Dedifferentiated amniotic fluid mesenchymal stem cell (primary cell): ENCODE measurements around the gene USP12.
A peak's percentile ranks its signal among the peaks of the same experiment; 100 is the strongest.
"Not testable (repeated sequence)": the region's sequence is repeated elsewhere in the genome, so short reads cannot be mapped to it uniquely, and the experiment has no call there.

ENCODE experiments used
- DNase-seq: peaks from one replicate; pipeline ENCODE4 v3.0.0-alpha.2; 2016; ENCODE audit errors: extremely low spot score

Gene USP12

DNA sequence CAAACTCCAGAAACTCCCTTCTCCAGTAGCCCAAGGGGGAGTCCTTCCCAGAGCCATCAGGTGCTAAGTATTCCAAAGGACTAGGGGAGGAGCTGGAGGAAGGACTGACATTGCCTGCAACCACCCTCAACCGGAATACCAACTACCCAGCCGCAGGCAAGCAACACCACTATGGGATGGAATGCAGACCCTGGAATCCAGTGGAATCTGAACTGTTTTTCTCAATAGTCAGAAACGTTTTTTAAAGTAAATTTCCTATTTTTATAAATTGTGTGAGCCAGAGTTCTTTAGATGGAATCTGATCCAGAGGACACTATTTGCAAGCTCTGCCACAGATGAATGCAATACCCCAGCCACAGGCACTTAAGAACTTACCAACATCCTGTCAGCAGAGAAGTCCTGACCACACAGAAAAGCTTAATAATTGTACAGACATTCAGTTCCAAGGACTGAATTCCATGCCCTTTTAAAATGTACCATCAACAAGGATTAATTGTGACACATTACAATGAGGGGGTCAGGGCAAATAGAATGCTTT, 92.1 kb downstream of the USP12 start:
- DNase-seq, result peak; percentile 86

DNA sequence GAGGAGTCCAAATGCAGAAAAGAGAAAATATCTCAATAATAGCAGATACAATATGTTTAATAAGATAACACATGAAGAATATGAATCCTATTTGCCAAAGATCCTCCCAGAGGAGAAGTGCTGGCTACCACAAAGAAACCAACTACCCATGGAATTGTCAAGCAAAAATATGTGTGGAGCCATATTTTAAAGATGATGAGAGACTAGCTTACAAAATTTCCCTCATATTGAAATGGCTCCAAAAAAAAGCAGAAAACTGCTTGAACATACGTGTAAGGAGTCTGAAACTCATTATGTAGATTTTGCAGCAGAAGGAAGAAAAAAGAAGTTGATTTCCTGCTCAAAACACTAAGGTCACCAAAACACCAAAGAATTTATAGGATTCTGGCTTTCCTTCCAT, 94.2 kb downstream of the USP12 start:
- no peak for DNase-seq

DNA sequence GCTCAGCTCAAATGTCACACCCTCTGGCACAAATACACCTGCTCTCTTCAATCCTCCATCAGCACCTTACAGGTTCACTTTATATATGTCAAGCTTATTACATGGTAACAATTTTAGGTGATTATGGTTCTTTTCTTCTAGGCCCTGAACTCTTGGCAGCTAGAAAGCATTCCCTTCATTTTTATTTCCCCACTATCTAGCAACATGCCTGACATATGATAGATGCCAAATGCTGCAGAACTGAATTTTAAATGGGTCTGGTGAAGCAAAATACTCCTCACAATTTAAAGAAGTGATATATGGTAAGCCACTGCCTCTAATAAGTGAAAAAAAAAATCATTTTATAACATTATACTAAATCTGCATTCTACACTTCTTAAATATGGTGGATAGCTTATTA, 95.2 kb downstream of the USP12 start:
- DNase-seq, result no peak

DNA sequence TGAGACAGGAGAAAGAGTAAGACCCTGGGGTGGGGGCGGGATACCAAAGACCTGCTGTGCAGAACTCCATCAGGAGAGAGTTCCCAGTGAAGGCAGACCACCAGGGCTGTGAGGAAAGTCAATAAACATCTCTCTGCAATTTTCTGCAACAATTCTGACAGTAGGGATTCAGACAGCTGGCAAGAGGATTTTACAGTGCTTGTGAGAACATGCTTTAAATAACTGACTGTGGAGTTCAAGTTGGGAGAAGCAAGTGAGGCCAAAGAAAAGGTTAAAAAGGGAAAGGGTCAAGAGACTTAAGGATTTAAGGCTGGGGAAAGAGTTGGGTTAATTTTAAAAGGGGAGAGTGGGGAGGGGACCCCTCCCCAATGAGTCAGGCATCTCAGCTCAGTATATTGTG, 98.4 kb downstream of the USP12 start:
- DNase-seq, result no peak

DNA sequence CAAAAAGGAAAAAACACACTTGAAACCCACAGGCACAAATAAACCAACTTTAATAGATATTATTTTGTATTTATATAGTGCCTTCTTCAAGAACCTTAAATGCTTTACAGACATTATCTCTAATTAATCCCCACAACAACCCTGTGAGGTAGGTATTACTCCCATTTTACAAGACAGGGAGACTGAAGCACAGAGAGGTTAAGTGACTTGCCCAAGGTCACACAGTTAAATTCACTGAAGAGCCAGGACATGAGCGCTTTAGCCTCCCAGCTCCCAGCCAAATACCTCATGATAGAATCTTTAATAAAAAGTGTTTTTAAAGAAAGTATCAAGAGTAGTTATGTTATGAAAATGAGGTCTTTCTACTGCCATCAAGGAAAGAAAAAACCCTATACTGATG, 105.5 kb downstream of the USP12 start:
- DNase-seq, result not testable (repeated sequence)

DNA sequence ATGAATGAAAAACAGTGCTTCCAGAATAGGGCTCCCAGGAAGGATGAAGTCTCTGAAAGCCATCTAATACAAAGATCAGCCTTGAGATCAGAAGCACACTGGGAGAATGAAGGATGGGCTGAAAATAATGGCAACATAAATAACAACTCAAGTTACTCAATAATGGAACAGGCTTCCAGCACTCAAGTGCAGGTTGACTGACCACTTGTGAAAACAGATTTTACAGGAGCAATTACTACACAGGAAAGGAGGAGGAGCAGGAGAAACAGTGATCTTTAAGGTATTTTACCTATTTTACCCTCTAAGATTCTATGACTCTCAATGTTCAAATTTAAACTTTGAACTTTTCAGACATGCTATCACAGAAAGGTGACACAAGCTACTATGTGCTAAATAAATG, 106.0 kb downstream of the USP12 start:
- DNase-seq, result no peak

DNA sequence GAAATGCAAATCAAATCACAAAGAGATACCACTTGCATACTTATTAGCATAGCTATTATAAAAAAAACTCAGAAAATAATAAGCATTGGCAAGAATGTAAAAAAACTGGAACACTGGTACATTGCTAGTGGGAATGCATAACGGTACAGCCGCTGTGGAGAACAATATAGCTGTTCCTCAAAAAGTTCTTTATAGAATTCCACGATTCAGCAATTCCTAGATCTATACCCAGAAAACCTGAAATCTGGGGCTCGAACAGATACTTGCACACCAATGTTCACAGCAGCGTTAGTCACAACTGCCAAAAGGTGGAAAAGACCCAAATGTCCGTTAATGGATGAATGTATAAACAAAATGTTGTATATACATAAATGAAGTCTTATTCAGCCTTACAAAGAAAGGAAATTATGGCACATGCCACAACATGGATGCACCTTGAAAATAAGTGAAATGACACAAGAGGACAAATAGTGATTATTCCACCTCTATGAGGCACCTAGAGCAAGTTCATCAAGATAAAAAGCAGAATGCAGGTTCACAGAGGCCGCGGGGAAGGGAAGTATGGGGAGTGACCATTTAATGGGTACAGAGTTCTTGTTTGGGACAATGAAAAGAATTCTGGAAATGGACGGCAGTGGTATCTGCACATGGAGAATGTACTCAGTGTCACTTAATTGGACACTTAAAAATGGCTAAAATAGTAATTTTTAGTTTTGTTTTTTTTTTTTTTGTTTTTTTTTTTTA, 107.2 kb downstream of the USP12 start:
- no peak for DNase-seq

DNA sequence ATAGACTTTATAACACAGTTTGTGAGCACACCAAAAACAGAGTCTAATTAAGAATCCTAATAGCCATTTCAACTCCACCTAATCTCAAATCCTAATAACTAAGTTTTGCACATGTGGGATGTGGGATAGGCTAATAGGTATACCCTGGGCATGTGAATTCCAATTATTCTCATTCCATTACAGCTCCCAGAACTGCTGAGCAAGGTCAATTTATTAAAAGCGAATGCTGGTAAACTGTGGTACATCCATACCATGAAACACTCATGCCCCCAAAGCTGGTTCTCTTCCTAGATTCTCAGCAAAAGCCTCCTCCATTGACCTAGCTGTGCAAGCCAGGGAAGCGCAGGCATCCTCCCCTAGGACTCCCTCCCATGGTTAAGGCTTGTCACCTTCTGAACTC, 113.8 kb downstream of the USP12 start:
- no peak for DNase-seq

DNA sequence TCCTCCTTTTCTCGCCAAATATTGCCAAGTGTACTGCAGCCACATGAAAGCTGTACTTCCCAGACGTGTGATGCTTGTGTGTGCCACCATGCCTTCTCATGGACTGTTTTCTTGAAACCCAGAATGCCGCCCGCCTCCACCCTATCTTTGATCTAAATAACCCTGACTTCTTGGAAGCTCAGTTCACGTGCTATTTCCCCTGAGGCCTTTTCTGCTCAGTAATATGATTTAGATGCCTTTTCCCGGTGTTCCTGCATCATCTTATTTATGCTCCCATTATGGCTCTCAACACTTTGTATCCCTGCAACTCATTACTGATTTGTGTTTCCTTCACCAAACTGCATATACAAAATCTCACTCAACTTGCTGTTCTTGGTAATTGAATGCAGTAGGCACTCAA, 116.1 kb downstream of the USP12 start:
- DNase-seq, result no peak

DNA sequence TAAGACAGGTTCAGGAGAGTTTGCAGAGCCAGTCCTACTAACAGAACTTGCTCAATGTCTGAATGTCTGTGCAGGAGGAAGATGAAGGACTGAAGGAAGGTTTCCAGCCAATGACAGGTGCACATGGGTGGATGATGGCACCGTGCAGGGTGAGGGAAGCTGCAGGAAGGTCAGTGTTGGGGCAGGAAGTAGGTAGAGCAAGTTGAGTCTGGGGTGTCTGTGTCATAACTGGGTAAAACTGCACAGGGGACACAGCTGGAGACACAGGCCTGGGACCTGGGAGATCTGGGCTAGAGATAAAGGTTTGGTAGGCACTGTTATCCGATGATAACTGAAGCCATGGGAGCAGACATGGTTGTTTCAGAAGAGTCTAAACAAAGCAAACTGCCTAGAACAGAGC, 116.9 kb downstream of the USP12 start:
- no peak for DNase-seq

DNA sequence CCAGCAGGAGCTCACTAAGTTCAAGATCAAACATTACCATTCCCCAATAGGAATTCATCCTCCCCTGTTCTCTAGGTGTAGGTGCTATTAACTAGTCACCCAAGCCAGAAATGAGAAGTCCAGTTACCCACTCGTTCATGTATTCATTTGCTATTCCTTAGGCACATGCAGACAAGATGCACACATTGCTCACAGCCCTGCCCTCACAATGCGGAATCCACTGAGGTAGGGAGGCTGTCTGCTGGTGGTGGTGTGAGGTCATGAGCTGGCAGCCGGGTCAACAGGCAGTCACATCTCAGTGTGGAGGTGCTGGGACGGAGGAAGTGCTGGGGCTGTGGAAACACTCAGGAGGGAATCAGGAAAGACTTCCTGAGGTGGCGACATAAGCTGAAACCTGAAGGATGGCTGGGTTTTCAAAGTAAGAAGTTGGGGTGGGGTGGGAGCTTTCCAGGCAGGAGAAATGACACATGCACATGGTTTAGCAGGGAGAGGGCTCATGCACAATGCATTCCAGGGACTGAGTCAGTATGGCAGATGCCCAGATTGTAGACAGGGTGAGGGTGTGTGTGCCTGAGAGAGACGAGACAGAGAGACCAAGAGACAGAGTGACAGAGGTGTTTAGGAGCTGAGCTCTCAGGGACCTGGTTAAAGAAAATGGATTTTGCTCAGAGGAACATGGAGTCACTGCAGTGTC, 117.6 kb downstream of the USP12 start:
- DNase-seq, result peak; percentile 73

DNA sequence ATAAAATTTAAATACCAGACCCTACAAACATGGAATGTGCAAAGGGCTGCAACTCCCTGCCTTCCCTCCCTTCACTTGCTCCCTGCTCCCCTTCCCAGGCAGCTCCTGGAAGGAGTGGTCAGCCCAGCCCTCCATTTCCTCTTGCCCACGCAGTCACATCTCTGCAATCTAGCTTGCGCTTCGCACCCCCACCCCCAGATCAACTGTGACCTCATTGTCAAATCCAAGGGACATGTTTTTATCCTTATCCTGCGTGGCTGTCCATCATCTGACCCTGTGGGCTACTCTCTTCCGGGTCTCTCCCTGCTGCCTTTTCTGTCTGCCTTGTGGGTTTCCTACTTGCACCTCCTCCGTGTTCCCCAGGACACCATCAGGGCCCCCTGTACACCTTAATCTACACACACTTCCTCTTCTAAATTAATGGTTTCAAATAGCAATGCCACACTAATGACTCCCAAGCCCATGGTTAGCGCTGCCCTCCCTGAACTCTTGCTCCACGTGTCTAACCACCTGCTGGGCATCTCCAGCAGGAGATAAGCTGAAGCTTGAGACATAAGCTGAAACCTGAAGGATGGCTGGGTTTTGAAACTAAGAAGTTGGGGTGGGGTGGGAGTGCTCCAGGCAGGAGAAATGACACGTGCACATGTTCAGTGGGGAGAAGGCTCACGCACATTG, 118.3 kb downstream of the USP12 start:
- DNase-seq, result no peak

DNA sequence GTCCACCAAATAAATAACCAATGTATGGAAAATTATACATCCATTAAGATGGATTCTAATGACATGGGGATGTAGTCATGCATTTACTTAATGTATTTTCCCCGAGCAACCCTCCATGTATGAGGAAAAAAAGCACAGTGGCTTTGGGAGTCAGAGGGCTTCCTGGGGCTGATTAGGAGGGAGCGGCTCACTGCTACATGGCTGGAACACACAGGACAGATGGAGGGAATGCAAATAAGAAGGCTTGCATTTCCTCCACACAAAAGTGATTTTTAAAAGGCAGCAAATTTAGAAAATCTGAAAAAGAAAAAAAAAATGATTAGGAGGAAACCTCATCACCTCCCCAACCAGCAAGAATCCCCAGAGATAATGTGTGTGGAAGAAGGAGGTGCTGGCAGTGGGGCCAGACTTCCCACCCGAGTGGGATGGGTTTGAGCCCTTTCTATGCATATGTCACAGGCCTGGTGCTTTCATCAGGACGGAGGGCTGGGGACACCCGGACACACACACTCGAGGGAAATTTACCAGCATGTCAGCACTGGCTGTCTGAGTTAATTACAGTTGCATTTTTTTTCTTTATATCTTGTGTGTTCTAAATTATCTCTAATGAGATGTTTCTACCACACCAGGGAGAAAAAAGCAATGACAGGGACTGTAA, 118.9 kb downstream of the USP12 start:
- no peak for DNase-seq

DNA sequence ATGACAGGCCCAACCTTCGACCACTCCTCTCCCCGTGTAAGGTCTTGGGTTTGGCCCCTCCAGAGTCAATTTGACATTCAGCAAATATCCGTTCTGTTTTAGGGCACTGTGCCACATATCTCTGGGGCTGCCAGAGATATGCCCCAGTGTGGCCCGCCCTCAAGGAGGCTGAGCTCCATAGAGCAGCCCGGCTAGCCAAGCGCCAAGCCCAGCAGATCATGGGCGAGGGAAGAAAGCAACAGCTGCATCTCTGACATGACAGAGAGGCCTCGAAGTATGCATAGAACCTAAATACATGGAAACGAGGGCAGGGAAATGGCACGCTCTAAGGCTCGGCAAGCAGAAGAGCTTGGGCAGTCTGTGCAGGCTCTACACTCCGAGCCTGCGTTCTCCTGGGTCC, 124.5 kb downstream of the USP12 start:
- DNase-seq, result no peak

DNA sequence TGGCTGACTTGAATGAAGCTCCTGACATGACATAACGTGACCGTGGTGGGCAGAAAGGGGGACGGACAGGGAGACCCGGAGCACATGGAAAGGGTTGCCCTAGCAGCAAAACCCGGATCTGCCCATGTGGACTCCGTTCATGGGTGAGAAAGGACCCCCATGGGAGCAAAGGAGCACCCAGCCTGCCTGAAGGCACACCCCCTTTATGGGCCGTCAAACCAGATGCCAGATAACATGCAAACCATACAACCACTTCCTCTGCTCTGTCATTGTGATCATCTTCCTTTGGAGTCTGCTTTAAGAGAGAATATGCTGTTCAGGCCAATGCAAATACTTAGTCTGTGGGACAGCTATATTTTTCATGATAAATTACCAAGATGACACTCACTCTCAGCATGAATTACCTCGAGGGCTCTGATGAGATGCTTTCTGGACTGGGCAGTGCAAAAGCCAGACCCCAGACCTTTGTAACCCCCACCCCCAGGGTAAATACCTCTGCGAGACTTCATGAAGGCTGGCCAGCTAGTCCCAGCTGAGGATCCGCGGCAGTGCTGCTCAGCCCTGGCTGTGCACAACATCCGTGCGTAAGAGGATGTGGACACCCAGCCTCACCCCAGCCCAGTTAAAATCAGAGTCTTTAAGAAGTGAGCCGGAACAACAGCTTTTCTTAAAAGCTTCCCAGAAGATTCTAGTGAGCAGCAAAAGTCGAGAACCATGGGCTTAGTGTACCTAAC, 126.6 kb downstream of the USP12 start:
- DNase-seq, result no peak

DNA sequence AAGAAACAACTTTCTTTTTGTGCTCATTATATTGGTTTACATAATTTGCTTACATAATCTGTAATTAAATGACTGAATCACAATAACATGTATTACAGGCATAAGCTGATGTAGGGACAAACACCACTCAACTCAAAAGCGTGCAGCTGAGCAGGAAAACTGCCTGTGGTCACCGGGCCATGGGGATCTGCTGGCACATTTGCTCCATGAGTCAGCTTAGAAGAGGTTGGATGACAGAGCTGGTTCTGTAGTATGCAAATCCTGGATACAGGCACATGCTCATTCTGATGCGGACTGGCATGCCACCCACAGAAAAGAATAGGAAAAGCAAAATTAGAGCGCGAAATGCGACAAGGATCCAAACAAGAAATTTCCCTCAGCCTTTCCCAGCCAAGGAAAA, 128.6 kb downstream of the USP12 start:
- DNase-seq, result peak; percentile 96

DNA sequence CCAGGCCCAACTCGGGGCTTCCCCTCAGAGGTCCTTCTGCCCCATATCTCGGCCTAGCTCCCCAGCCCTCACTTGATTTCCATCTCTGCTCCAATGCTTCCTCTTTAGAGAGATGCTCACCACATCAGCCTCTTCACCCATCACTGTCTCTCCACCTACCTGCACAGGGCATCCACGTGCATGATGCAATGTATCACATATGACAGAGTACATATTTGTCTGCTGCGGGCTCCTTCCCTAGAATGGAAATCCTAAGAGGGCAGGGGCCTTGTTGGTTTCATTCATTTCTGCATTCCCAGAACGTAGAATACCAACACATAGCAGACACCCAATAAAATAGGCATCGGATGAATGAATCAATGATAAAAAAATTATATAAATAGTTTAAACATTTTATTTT, 130.3 kb downstream of the USP12 start:
- DNase-seq, result no peak

DNA sequence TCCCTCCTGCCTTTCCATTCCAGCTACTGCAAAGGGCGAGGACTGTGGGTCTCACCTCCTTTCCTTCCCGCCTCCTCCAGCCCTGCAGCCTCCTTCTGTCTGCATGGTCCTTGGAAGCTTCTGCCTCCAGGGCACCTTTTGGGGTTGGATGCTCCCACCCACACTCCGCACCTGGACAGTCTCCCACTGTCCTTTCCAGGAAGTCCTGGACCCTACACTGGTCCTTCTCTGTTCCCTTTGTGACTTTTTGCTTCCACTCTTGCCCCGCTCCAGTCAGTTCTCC, 130.8 kb downstream of the USP12 start:
- DNase-seq, result no peak

DNA sequence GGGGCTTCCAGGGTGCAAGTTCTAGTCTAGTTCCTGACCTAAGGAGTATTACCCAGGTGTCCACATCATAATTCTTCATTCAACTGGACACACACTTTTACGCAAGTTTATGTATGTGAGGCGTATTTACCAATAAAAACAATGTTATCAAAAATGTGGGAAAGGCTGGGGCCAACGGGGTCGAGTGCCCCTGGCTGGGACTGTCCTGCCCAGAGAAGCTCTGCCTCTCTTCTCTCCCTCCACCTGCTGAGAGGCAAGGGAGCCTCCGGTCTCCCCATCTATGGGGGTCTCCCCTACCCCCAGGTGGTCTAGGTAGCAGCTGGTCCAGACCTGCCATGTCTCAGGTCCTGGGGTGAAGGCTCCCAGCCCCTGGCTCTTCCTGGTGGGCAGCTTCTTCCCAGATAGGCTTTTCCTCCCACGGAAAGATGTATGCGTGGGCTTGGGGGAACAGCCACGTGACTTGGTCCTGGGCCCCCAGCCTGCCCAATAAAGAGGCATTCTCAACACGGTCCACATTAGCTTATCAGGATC, 132.4 kb downstream of the USP12 start:
- DNase-seq, result no peak

DNA sequence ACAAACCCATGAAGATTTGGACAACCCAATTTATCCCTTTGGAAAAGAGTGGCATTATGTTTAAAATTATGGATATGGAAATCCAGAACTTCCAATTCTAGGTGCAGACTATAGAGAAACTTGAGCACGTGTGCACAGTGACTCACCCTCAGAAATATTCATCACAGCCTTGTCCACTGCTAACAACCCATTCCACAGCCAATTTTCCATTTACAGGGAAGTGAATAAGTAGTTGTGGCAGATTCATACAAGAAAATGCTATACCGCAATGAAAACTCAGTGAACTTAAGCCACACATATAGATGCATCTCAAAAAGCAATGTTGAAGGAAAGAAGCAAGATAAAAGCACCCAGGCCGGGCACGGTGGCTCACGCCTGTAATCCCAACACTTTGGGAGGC, 133.3 kb downstream of the USP12 start:
- DNase-seq, result peak; percentile 34

DNA sequence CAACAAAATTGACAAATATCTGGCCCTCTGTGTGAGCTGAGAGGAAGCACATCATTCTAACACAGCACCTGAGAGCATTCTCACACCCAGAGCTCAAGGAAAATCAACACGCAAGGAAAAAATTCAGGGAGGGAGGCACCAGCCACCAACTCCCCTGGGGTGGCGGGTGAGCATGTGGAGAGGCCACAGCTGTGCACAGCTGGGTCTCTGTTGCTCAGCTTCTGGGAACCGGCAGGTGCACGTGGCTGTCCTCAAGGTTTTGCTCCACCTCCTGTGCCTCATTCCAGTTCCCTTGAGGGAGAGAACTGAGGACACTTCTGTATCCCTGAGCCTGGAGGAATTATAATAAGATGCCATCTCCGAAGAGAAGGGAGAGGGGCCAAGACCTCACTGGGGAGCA, 134.0 kb downstream of the USP12 start:
- no peak for DNase-seq

DNA sequence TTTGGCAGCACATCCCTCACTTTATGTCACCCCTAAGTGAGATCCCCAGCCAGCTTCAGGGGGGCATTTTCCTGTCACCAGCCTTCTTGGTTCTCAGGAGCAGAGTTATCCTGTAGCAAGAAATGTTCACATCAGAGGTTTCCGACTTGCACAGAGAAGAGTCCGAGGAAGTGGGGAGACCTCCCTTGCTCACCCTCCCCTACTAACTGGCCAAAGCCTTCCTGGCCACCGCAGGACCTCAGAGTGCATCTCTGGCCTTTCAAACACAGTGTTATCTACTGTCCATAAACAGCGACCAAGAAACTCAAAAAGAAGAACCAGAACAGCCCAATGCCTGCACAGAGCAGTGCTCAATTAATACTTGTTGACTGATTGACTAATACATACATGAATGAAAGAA, 134.4 kb downstream of the USP12 start:
- no peak for DNase-seq
